Measurements from ENCODE around the gene EPS8.

GRCh38 chr12:15756822-15757221 is 32.4 kb downstream of the EPS8 start:
- TF ChIP-seq ESRRA (CRISPR knock-in tag; IDR thresholded peaks at IDR 0.05; ENCODE audit: borderline replicate concordance), result no peak
- no peak for TF ChIP-seq CTCF (IDR thresholded peaks at IDR 0.05)
- no peak for TF ChIP-seq ZMAT4 (CRISPR knock-in tag; IDR thresholded peaks at IDR 0.05)
- TF ChIP-seq AFF4 (CRISPR knock-in tag; IDR thresholded peaks at IDR 0.05; ENCODE audit: borderline replicate concordance), result no peak
- no peak for TF ChIP-seq GABPB1 (CRISPR knock-in tag; IDR thresholded peaks at IDR 0.05)
